GM23338 (cell line): ENCODE measurements around the gene HRAS.

Source experiments
- CREB1 ChIP-seq: fragments of 250-450 bp; sonication (Bioruptor Pico); IDR thresholded peaks from 2 replicates; pipeline ENCODE4 v1.5.0; 2020; ENCODE audit warnings: low read depth, mild to moderate bottlenecking, moderate library complexity
- CTCF ChIP-seq, 2 experiments: fragments of 200-600 bp in 1 of 2; sonication (generic) in 1 of 2; conservative IDR thresholded peaks; 2 replicates each; pipeline versions ENCODE4 v1.5.1 to v1.6.1; 2016 to 2017; ENCODE audit warnings: antibody characterized with exemption in 2 of 2, low read depth in 2 of 2, mild to moderate bottlenecking in 2 of 2, moderate library complexity in 1 of 2
- EZH2 ChIP-seq: fragments of 200-600 bp; sonication (generic); IDR thresholded peaks from one replicate; pipeline ENCODE4 v1.8.0; 2017; ENCODE audit warnings: antibody characterized with exemption, mild to moderate bottlenecking, low read depth; ENCODE audit not compliant: unreplicated experiment
- POLR2AphosphoS5 ChIP-seq: IDR thresholded peaks from 2 replicates; pipeline ENCODE4 v1.6.1; 2016; ENCODE audit warnings: antibody characterized with exemption, low read depth

- TF ChIP-seq CTCF (conservative IDR thresholded peaks at IDR 0.05; ENCODE audit: low read depth in 2 of 2): no peak
- no peak for TF ChIP-seq EZH2
- no peak for TF ChIP-seq POLR2AphosphoS5
- no peak for TF ChIP-seq CREB1 (CRISPR knock-in tag)
Measured at GRCh38 chr11:576811-577610, 41.6 kb upstream of the HRAS start.
